CD4-positive, alpha-beta T cell treated with Interleukin-6 at 100 ng/mL for 8 hours (primary cell): ENCODE data around the gene L3MBTL2.
"Not testable (repeated sequence)": the region's sequence is repeated elsewhere in the genome, so short reads cannot be mapped to it uniquely, and the experiment has no call there.

Source experiments
- DNase-seq: peaks from one replicate; pipeline ENCODE4 v3.0.0-alpha.2; 2020; ENCODE audit warnings: mixed read lengths, low spot score

Gene L3MBTL2

GRCh38 chr22:41204992-41205900 is at the start of gene L3MBTL2:
L3MBTL2 (plus strand) TSS chr22:41205312; CDS start chr22:41205363, 51 bp downstream.
- peak; percentile 97 for DNase-seq

- no peak for DNase-seq
These were observed 48.0 kb upstream of the L3MBTL2 start for GRCh38 chr22:41157083-41157482.

- no peak for DNase-seq
These were observed 36.0 kb upstream of the L3MBTL2 start for GRCh38 chr22:41169157-41169556.

GRCh38 chr22:41171996-41172395 is 33.1 kb upstream of the L3MBTL2 start:
- no peak for DNase-seq

GRCh38 chr22:41175546-41175945 is 29.6 kb upstream of the L3MBTL2 start:
- DNase-seq = no peak

GRCh38 chr22:41177040-41177621 is 28.0 kb upstream of the L3MBTL2 start:
- no peak for DNase-seq

- DNase-seq = no peak
These were observed 27.3 kb upstream of the L3MBTL2 start for GRCh38 chr22:41177622-41178424.

- DNase-seq = no peak
These were observed 26.6 kb upstream of the L3MBTL2 start for GRCh38 chr22:41178425-41178975.

GRCh38 chr22:41180362-41180761 is 24.8 kb upstream of the L3MBTL2 start:
- not testable (repeated sequence) for DNase-seq

- no peak for DNase-seq
These were observed 24.2 kb upstream of the L3MBTL2 start for GRCh38 chr22:41180926-41181325.

GRCh38 chr22:41181349-41182241 is 23.5 kb upstream of the L3MBTL2 start:
- DNase-seq = no peak

GRCh38 chr22:41184679-41185078 is 20.4 kb upstream of the L3MBTL2 start:
- no peak for DNase-seq

- no peak for DNase-seq
These were observed 13.6 kb upstream of the L3MBTL2 start for GRCh38 chr22:41191467-41191866.

GRCh38 chr22:41193829-41194228 is 11.3 kb upstream of the L3MBTL2 start:
- no peak for DNase-seq

- peak; percentile 77 for DNase-seq
These were observed 7.8 kb upstream of the L3MBTL2 start for GRCh38 chr22:41197038-41197972.

GRCh38 chr22:41198027-41198580 is 7.0 kb upstream of the L3MBTL2 start:
- DNase-seq = peak; percentile 28

- DNase-seq = no peak
These were observed 4.0 kb upstream of the L3MBTL2 start for GRCh38 chr22:41201141-41201540.

- DNase-seq = no peak
These were observed 2.0 kb upstream of the L3MBTL2 start for GRCh38 chr22:41203118-41203517.

GRCh38 chr22:41204066-41204465 is 1.0 kb upstream of the L3MBTL2 start:
- no peak for DNase-seq

GRCh38 chr22:41206719-41207118 is 1.6 kb downstream of the L3MBTL2 start:
- DNase-seq = no peak
